ENCODE measurements around the gene VWCE. TPM values are rescaled to one million over a fixed set of nuclear protein-coding genes. Genes with fewer than 3 reads are reported as not detected.
A peak's percentile ranks its signal among the peaks of the same experiment; 100 is the strongest.

The VWCE gene
- total RNA-seq, 3 donors from 2014 or later (not counting 1 experiment from before 2014, with no cell fraction given) = 0.61 to 0.95 (median 0.82) TPM

DNA sequence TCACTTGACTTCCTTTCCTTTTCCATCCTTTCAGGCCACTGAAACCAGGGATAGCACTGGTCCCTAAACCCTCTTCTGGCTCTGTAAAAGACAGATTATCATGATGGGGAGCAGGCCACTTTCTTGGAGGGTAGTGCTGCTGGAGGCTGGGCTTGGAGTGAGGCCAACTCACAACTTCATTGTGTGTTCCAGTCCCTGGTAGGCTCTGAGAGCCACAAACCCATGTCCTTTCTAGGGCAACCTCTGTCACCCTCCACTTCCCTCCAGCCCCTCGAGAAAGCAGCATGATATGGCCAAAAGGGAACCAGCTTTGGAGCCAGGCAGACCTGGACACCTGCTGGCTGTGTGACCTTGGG is 40.2 kb upstream of the VWCE start:
- TF ChIP-seq, protein P1, sequence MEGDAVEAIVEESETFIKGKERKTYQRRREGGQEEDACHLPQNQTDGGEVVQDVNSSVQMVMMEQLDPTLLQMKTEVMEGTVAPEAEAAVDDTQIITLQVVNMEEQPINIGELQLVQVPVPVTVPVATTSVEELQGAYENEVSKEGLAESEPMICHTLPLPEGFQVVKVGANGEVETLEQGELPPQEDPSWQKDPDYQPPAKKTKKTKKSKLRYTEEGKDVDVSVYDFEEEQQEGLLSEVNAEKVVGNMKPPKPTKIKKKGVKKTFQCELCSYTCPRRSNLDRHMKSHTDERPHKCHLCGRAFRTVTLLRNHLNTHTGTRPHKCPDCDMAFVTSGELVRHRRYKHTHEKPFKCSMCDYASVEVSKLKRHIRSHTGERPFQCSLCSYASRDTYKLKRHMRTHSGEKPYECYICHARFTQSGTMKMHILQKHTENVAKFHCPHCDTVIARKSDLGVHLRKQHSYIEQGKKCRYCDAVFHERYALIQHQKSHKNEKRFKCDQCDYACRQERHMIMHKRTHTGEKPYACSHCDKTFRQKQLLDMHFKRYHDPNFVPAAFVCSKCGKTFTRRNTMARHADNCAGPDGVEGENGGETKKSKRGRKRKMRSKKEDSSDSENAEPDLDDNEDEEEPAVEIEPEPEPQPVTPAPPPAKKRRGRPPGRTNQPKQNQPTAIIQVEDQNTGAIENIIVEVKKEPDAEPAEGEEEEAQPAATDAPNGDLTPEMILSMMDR (IDR thresholded peaks at IDR 0.05) = no peak
- Histone ChIP-seq H3K4me3 (ENCODE audit: low read length) (no peak overlapping the region), H3K27ac (ENCODE audit: low read length) (no peak overlapping the region), H3K36me3 (ENCODE audit: control insufficient read depth, insufficient read depth, low read length) (peaks cover 3% of the 10 kb centered on the region), H3K9me3 (ENCODE audit: control insufficient read depth, insufficient read depth, low read length) (no peaks in the 10 kb centered on the region), H3K27me3 (ENCODE audit: control insufficient read depth, insufficient read depth, low read length) (no peaks in the 10 kb centered on the region), H3K4me1 (ENCODE audit: control insufficient read depth, insufficient read depth, low read length) (peaks cover 36% of the 10 kb centered on the region)
- intact Hi-C loops (cut with micrococcal nuclease) = loop anchor here (5.0 kb wide), 1 partner anchor 102 kb away; no protein-coding TSS in a partner anchor
- peak overlapping the region; percentile 17 for H3K4me3 Mint-ChIP-seq
- DNase-seq (no peak), ATAC-seq (no peak)
- H3K36me3 Mint-ChIP-seq = no peaks in the 10 kb centered on the region
- no peaks in the 10 kb centered on the region for H3K27me3 Mint-ChIP-seq (ENCODE audit: low read depth in 2 of 2)
- WGBS (ENCODE audit: insufficient coverage) = 87% methylated on average over 1 of the region's 1 CpG
- peak overlapping the region in 1 of 2 donors; percentile 85 for H3K27ac Mint-ChIP-seq
- H3K4me1 Mint-ChIP-seq = peaks cover 28 to 43% of the 10 kb centered on the region in 2 donors
- H3K9me3 Mint-ChIP-seq = no peaks in the 10 kb centered on the region

DNA sequence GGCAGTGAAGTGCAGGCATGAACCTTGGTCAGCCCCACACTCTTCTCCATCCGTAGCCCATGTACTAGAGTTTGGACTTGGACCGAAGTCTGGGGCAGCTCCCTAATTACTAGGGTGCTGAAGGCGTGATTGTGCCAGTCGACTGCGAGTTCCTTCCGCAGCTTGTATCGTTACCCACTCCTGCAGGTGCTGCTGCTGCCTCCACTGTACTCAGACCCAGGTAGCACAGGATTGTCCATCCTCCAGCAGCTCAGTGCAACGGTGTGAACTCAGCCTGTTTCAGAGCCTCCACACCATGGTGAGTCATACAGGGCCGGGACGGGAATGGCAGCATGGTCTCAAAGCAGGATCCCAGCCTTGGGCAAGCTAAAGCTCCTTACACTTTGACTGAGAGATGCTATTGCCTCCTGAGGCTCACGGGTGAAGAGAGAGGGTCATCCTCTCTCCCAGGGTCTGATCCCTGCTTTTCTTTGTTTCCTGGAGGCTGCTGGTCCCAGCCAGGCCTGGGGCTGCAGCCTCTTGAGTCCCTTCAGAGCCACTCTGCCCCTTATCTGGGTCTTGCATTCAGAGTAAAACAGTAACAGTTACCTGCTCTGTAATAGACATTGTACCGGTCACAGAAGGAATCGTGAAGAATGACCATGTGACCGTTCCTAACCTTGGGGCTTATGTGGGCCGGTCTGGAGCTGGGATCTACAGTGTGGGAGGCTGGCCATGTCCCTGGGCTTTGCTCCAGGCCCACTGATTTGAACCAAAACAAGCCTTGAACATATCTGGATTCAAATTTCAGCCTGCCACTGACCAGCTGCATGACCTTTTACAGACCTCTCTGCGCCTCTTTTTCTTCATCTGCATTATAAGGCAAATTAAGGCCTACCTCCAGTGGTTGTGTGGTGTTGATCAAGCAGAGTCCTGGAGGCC is 39.6 kb upstream of the VWCE start:
- Histone ChIP-seq H3K4me1 (ENCODE audit: control insufficient read depth, insufficient read depth, low read length) (peaks cover 36% of the 10 kb centered on the region), H3K36me3 (ENCODE audit: control insufficient read depth, insufficient read depth, low read length) (peaks cover 8% of the 10 kb centered on the region), H3K27me3 (ENCODE audit: control insufficient read depth, insufficient read depth, low read length) (no peaks in the 10 kb centered on the region), H3K9me3 (ENCODE audit: control insufficient read depth, insufficient read depth, low read length) (no peaks in the 10 kb centered on the region), H3K27ac (ENCODE audit: low read length) (no peak overlapping the region), H3K4me3 (ENCODE audit: low read length) (no peak overlapping the region)
- intact Hi-C loops (cut with micrococcal nuclease) = loop anchor here (5.0 kb wide), 1 partner anchor 103 kb away; no protein-coding TSS in a partner anchor
- no peak for ATAC-seq
- Mint-ChIP-seq H3K4me1 (peaks cover 28 to 48% of the 10 kb centered on the region in 2 donors), H3K4me3 (peak overlapping the region; percentile 87), H3K9me3 (no peaks in the 10 kb centered on the region), H3K27me3 (ENCODE audit: low read depth in 2 of 2) (no peaks in the 10 kb centered on the region), H3K27ac (peak overlapping the region; percentile 85 to 95), H3K36me3 (no peaks in the 10 kb centered on the region)
- WGBS (ENCODE audit: insufficient coverage) = 97% methylated on average over 15 of the region's 16 CpGs
- TF ChIP-seq, protein P1 (IDR thresholded peaks at IDR 0.05) = no peak
- DNase-seq = peak in 1 of 2 donors; percentile 19

DNA sequence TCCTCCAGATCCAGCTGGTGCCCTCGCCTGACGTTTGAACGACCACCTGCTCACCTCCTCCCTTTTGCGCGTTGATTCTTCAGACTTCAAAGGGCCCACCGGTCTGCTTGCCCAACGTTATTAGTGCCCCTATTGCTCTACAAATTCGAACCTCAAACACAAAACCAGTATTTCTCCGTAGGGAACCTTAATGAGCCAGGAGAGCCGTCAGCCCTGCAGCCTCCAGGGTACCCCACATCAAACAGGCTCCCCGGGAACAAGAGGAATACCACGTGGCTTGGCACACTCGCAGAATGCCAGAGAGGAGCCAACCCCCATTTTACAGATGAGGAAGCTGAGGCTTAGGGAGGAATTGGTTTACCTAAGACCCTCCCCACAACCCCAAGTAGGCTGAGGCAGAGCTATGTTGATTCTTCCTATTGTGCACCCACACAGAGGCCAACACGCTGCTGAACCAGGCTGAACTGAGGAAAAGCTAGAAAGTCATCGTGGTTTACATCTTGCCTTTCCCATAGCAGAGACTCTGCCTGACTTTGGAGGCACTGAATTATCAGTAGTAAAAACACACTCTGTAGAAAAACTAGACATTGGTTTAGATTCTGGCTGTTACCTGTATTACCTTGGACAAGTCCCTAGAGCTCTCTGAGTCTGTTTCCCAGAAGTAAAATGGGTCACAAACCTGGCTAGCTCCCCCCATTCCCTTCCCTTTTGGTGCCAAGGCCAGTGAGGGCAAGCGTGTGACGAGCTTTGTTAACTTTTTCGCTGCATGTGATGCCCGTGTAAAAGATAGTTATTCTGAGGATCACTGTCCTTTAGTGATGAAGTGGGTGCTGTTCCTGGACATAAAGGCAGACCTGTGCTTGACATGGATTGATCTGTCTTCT is 38.7 kb upstream of the VWCE start:
- WGBS (ENCODE audit: insufficient coverage) = 32% methylated on average over 17 of the region's 19 CpGs
- H3K36me3 Mint-ChIP-seq = peaks cover 7% of the 10 kb centered on the region
- ATAC-seq (peak in 1 of 3 donors; percentile 1), DNase-seq (no peak)
- H3K27ac Mint-ChIP-seq = peak overlapping the region; percentile 85 to 95
- TF ChIP-seq, protein P1 (IDR thresholded peaks at IDR 0.05) = no peak
- Histone ChIP-seq H3K9me3 (ENCODE audit: control insufficient read depth, insufficient read depth, low read length) (no peaks in the 10 kb centered on the region), H3K4me1 (ENCODE audit: control insufficient read depth, insufficient read depth, low read length) (peaks cover 36% of the 10 kb centered on the region), H3K27ac (ENCODE audit: low read length) (peak overlapping the region; percentile 77), H3K36me3 (ENCODE audit: control insufficient read depth, insufficient read depth, low read length) (peaks cover 14% of the 10 kb centered on the region), H3K27me3 (ENCODE audit: control insufficient read depth, insufficient read depth, low read length) (no peaks in the 10 kb centered on the region), H3K4me3 (ENCODE audit: low read length) (peak overlapping the region; percentile 71)
- peak overlapping the region; percentile 87 for H3K4me3 Mint-ChIP-seq
- intact Hi-C loops (cut with micrococcal nuclease) = loop anchor here (1.0 kb wide), 1 partner anchor 29 kb away; the partner anchor contains the start of gene TMEM138
- H3K27me3 Mint-ChIP-seq (ENCODE audit: low read depth in 2 of 2) = no peaks in the 10 kb centered on the region
- H3K4me1 Mint-ChIP-seq = peaks cover 35 to 55% of the 10 kb centered on the region in 2 donors
- no peaks in the 10 kb centered on the region for H3K9me3 Mint-ChIP-seq
